Measurements from ENCODE around the gene TAX1BP1. TPM values are rescaled to one million over a fixed set of nuclear protein-coding genes. Genes with fewer than 3 reads are reported as not detected.

Gene TAX1BP1
- total RNA-seq, 1 donor from 2014 or later = 87.6 TPM

GRCh38 chr7:27799212-27799611 is 59.2 kb downstream of the TAX1BP1 start:
- DNase-seq (ENCODE audit: extremely low spot score, unreplicated experiment) = no peak
- H3K4me3 Mint-ChIP-seq = no peak overlapping the region
- H3K27ac Mint-ChIP-seq = no peak overlapping the region

GRCh38 chr7:27802999-27803398 is 63.0 kb downstream of the TAX1BP1 start:
- no peaks in the 10 kb centered on the region for H3K4me1 Mint-ChIP-seq (ENCODE audit: unreplicated experiment)
- no peaks in the 10 kb centered on the region for H3K27me3 Mint-ChIP-seq
- no peak for DNase-seq (ENCODE audit: extremely low spot score, unreplicated experiment)
- H3K36me3 Mint-ChIP-seq = peaks cover 20% of the 10 kb centered on the region
- no peak for TF ChIP-seq CTCF (conservative IDR thresholded peaks at IDR 0.05)
- no peak overlapping the region for H3K27ac Mint-ChIP-seq
- no peak overlapping the region for H3K4me3 Mint-ChIP-seq
- H3K9me3 Mint-ChIP-seq = no peaks in the 10 kb centered on the region

More at GRCh38 chr7:27799212-27799611, 59.2 kb downstream of the TAX1BP1 start:
- Mint-ChIP-seq H3K4me1 (ENCODE audit: unreplicated experiment) (no peaks in the 10 kb centered on the region), H3K9me3 (no peaks in the 10 kb centered on the region), H3K27me3 (no peaks in the 10 kb centered on the region), H3K36me3 (peaks cover 32% of the 10 kb centered on the region)
- no peak for TF ChIP-seq CTCF (conservative IDR thresholded peaks at IDR 0.05)

DNA sequence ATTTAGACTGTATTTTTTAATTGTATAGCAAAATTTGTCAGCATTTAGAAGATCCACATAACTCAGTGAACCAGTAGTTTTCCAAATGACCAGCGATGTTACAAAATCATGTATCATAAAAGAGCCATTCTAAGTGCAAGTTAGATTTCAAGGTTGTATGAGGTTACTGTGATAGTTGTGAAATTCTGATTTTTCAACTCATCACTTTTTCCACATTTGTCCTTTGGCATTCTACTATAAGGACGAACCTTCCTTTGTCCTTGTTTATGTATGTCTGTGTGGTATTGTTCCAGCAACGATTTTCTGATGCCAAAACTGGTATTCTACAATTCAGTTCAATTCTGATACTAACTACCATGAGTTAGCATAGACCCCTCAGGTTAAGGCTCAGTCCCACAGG is 64.2 kb downstream of the TAX1BP1 start:
- H3K4me1 Mint-ChIP-seq (ENCODE audit: unreplicated experiment) = no peaks in the 10 kb centered on the region
- TF ChIP-seq CTCF (conservative IDR thresholded peaks at IDR 0.05) = no peak
- H3K4me3 Mint-ChIP-seq = no peak overlapping the region
- no peaks in the 10 kb centered on the region for H3K27me3 Mint-ChIP-seq
- H3K36me3 Mint-ChIP-seq = peaks cover 14% of the 10 kb centered on the region
- no peaks in the 10 kb centered on the region for H3K9me3 Mint-ChIP-seq
- DNase-seq (ENCODE audit: extremely low spot score, unreplicated experiment) = no peak
- H3K27ac Mint-ChIP-seq = no peak overlapping the region

GRCh38 chr7:27808626-27809025 is 68.7 kb downstream of the TAX1BP1 start:
- Mint-ChIP-seq H3K36me3 (peaks cover 23% of the 10 kb centered on the region), H3K4me3 (no peak overlapping the region), H3K4me1 (ENCODE audit: unreplicated experiment) (no peaks in the 10 kb centered on the region), H3K27me3 (no peaks in the 10 kb centered on the region), H3K9me3 (no peaks in the 10 kb centered on the region), H3K27ac (no peak overlapping the region)
- TF ChIP-seq CTCF (conservative IDR thresholded peaks at IDR 0.05) = no peak
- no peak for DNase-seq (ENCODE audit: extremely low spot score, unreplicated experiment)

DNA sequence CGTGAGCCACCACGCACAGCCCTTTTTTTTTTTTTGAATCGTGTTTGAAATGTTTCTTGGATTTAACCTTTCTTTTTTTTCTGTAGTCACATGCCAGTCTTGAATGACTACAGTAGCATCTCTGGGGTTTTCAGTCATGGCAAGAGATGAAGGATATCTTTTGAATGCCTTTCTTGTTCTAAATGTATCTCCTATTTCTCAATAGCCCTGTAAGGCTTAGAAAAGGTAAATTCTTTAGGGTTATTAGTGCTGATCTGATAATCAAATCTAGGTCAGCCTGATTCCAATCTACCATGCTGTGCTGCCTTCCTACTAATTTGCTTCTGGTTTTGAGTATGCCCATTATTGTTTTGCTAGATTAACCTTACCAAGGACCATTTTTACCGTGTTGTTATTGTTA is 70.2 kb downstream of the TAX1BP1 start:
- no peaks in the 10 kb centered on the region for H3K9me3 Mint-ChIP-seq
- TF ChIP-seq CTCF (conservative IDR thresholded peaks at IDR 0.05) = no peak
- no peaks in the 10 kb centered on the region for H3K27me3 Mint-ChIP-seq
- H3K4me3 Mint-ChIP-seq = no peak overlapping the region
- H3K36me3 Mint-ChIP-seq = peaks cover 28% of the 10 kb centered on the region
- no peaks in the 10 kb centered on the region for H3K4me1 Mint-ChIP-seq (ENCODE audit: unreplicated experiment)
- DNase-seq (ENCODE audit: extremely low spot score, unreplicated experiment) = no peak
- H3K27ac Mint-ChIP-seq = no peak overlapping the region

- no peak for DNase-seq (ENCODE audit: extremely low spot score, unreplicated experiment)
- no peaks in the 10 kb centered on the region for H3K4me1 Mint-ChIP-seq (ENCODE audit: unreplicated experiment)
- no peak for TF ChIP-seq CTCF (conservative IDR thresholded peaks at IDR 0.05)
- H3K36me3 Mint-ChIP-seq = peaks cover 32% of the 10 kb centered on the region
- no peaks in the 10 kb centered on the region for H3K27me3 Mint-ChIP-seq
- no peaks in the 10 kb centered on the region for H3K9me3 Mint-ChIP-seq
- no peak overlapping the region for H3K27ac Mint-ChIP-seq
- no peak overlapping the region for H3K4me3 Mint-ChIP-seq
Measured at GRCh38 chr7:27812706-27813105, 72.7 kb downstream of the TAX1BP1 start.

Measured in type B pancreatic cell (in vitro differentiated cells).